MM.1S (cell line): ENCODE measurements around the gene DNAJC6.

ENCODE experiments used
- DNase-seq: peaks from one replicate; pipeline ENCODE4 v3.0.0-alpha.2; 2015
- H2AFZ ChIP-seq: fragments of 300-600 bp; sonication (generic); 2 replicates; pipeline ENCODE4 v1.6.0; 2016; ENCODE audit warnings: antibody characterized with exemption, low read length
- H3F3A ChIP-seq: fragments of 300-600 bp; sonication (generic); 2 replicates; pipeline ENCODE4 v1.6.1; 2016; ENCODE audit warnings: mild to moderate bottlenecking, antibody characterized with exemption, low read length, moderate library complexity, mixed read lengths; ENCODE audit not compliant: insufficient read depth
- H3K27ac ChIP-seq: fragments of 300-600 bp; sonication (generic); 2 replicates; pipeline ENCODE4 v1.5.1; 2016; ENCODE audit warnings: mild to moderate bottlenecking, low read length
- H3K27me3 ChIP-seq: fragments of 300-600 bp; sonication (generic); replicated peaks from 2 replicates; pipeline ENCODE4 v1.6.0; 2016; ENCODE audit warnings: low read length; ENCODE audit not compliant: insufficient read depth
- H3K36me3 ChIP-seq: fragments of 300-600 bp; sonication (generic); replicated peaks from 2 replicates; pipeline ENCODE4 v1.6.1; 2016; ENCODE audit warnings: mild to moderate bottlenecking, low read length, mixed read lengths; ENCODE audit not compliant: insufficient read depth
- H3K4me1 ChIP-seq: fragments of 300-600 bp; sonication (generic); 2 replicates; pipeline ENCODE4 v1.6.1; 2016; ENCODE audit warnings: low read length, mixed read lengths
- H3K4me2 ChIP-seq: fragments of 300-600 bp; sonication (generic); 2 replicates; pipeline ENCODE4 v1.6.0; 2016; ENCODE audit warnings: low read depth, low read length
- H3K4me3 ChIP-seq: fragments of 300-600 bp; sonication (generic); 2 replicates; pipeline ENCODE4 v1.5.1; 2016; ENCODE audit warnings: low read length, mixed read lengths
- H3K79me2 ChIP-seq: fragments of 300-600 bp; sonication (generic); 2 replicates; pipeline ENCODE4 v1.6.1; 2016; ENCODE audit warnings: mixed run types, low read length, mixed read lengths
- H3K9ac ChIP-seq: fragments of 300-600 bp; sonication (generic); 2 replicates; pipeline ENCODE4 v1.6.1; 2016; ENCODE audit warnings: low read length, mixed read lengths
- H3K9me2 ChIP-seq: fragments of 300-600 bp; sonication (generic); replicated peaks from 2 replicates; pipeline ENCODE4 v1.6.1; 2016; ENCODE audit warnings: mild to moderate bottlenecking, low read length, mixed read lengths; ENCODE audit not compliant: insufficient read depth
- H3K9me3 ChIP-seq: fragments of 300-600 bp; sonication (generic); replicated peaks from 2 replicates; pipeline ENCODE4 v1.6.1; 2016; ENCODE audit warnings: mild to moderate bottlenecking, low read length, mixed read lengths; ENCODE audit not compliant: insufficient read depth
- H4K20me1 ChIP-seq: fragments of 300-600 bp; sonication (generic); 2 replicates; pipeline ENCODE4 v1.6.1; 2016; ENCODE audit warnings: mild to moderate bottlenecking, low read length, moderate library complexity, mixed read lengths; ENCODE audit not compliant: insufficient read depth
- CTCF ChIP-seq: fragments of 300-600 bp; sonication (generic); IDR thresholded peaks from 2 replicates; pipeline ENCODE4 v1.5.1; 2016; ENCODE audit warnings: antibody characterized with exemption, low read length, mixed read lengths
- EZH2 ChIP-seq: fragments of 300-600 bp; sonication (generic); optimal IDR thresholded peaks from 2 replicates; pipeline ENCODE3; 2017; ENCODE audit warnings: low read depth, mild to moderate bottlenecking, antibody characterized with exemption, low read length, mixed read lengths
- EZH2phosphoT487 ChIP-seq: fragments of 300-600 bp; sonication (generic); IDR thresholded peaks from 2 replicates; pipeline ENCODE4 v1.6.1; 2018; ENCODE audit warnings: antibody characterized with exemption, low read length

The DNAJC6 gene

GRCh38 chr1:65392497-65392896, 83.2 kb downstream of the DNAJC6 start:
- H3K9ac ChIP-seq: no peak overlapping the region
- no peak overlapping the region for H2AFZ ChIP-seq
- no peak overlapping the region for H3K4me3 ChIP-seq
- no peak for DNase-seq
- H3K4me2 ChIP-seq: no peak overlapping the region
- no peak overlapping the region for H3K27ac ChIP-seq
- TF ChIP-seq CTCF (no peak), EZH2phosphoT487 (no peak), EZH2 (no peak)
- no peaks in the 10 kb centered on the region for H3K9me2 ChIP-seq
- no peaks in the 10 kb centered on the region for H3K9me3 ChIP-seq
- H3K79me2 ChIP-seq: no peaks in the 10 kb centered on the region
- H3K4me1 ChIP-seq: peaks cover 8% of the 10 kb centered on the region
- no peaks in the 10 kb centered on the region for H4K20me1 ChIP-seq
- H3K27me3 ChIP-seq: no peaks in the 10 kb centered on the region
- no peaks in the 10 kb centered on the region for H3F3A ChIP-seq
- no peaks in the 10 kb centered on the region for H3K36me3 ChIP-seq

GRCh38 chr1:65393347-65393746, 84.0 kb downstream of the DNAJC6 start:
- TF ChIP-seq EZH2: no peak
- no peak for TF ChIP-seq EZH2phosphoT487
- no peak for TF ChIP-seq CTCF
- Histone ChIP-seq H3K4me2 (no peak overlapping the region), H3K9me2 (no peaks in the 10 kb centered on the region), H4K20me1 (no peaks in the 10 kb centered on the region), H2AFZ (no peak overlapping the region), H3K4me3 (no peak overlapping the region), H3F3A (no peaks in the 10 kb centered on the region), H3K4me1 (peaks cover 8% of the 10 kb centered on the region), H3K9ac (no peak overlapping the region), H3K27ac (no peak overlapping the region), H3K36me3 (no peaks in the 10 kb centered on the region), H3K9me3 (no peaks in the 10 kb centered on the region), H3K27me3 (no peaks in the 10 kb centered on the region), H3K79me2 (no peaks in the 10 kb centered on the region)
- no peak for DNase-seq

- H3K36me3 ChIP-seq: no peaks in the 10 kb centered on the region
- no peak overlapping the region for H3K4me3 ChIP-seq
- H3K4me2 ChIP-seq: no peak overlapping the region
- H3K9me2 ChIP-seq: no peaks in the 10 kb centered on the region
- H2AFZ ChIP-seq: no peak overlapping the region
- H3K9me3 ChIP-seq: no peaks in the 10 kb centered on the region
- DNase-seq: no peak
- no peaks in the 10 kb centered on the region for H3K27me3 ChIP-seq
- peaks cover 8% of the 10 kb centered on the region for H3K4me1 ChIP-seq
- no peaks in the 10 kb centered on the region for H3K79me2 ChIP-seq
- no peaks in the 10 kb centered on the region for H4K20me1 ChIP-seq
- H3K9ac ChIP-seq: no peak overlapping the region
- H3K27ac ChIP-seq: no peak overlapping the region
- H3F3A ChIP-seq: no peaks in the 10 kb centered on the region
- TF ChIP-seq CTCF: no peak
- TF ChIP-seq EZH2phosphoT487: no peak
- TF ChIP-seq EZH2: no peak
Measured at GRCh38 chr1:65393928-65394327, 84.6 kb downstream of the DNAJC6 start.
